Adrenal gland (tissue), 5 donors: ENCODE results near the gene RSPO1.

Experiments
- POLR2A ChIP-seq, 2 donors: fragments of 450-650 bp; IDR thresholded peaks; one replicate each; pipeline ENCODE4 v1.6.1; 2017; ENCODE audit warnings: antibody characterized with exemption in 2 of 2, mild to moderate bottlenecking in 2 of 2, moderate library complexity in 1 of 2
- TF ChIP-seq, protein P1 (sequence below), 6 experiments: fragments of 450-650 bp in 4 of 6; fragments of 200-600 bp in 2 of 6; sonication (generic) in 1 of 6; IDR thresholded peaks; 1 replicate in 5 of 6; 2 replicates in 1 of 6; pipeline versions ENCODE4 v1.5.1 to v1.8.0; 2016 to 2021; ENCODE audit warnings: antibody characterized with exemption in 6 of 6, mild to moderate bottlenecking in 2 of 6, moderate library complexity in 1 of 6
- donor health status: DM: no; HTN: no; CAD: no.

GRCh38 chr1:37599940-37600339, 34.8 kb downstream of the RSPO1 start:
- TF ChIP-seq, protein P1, sequence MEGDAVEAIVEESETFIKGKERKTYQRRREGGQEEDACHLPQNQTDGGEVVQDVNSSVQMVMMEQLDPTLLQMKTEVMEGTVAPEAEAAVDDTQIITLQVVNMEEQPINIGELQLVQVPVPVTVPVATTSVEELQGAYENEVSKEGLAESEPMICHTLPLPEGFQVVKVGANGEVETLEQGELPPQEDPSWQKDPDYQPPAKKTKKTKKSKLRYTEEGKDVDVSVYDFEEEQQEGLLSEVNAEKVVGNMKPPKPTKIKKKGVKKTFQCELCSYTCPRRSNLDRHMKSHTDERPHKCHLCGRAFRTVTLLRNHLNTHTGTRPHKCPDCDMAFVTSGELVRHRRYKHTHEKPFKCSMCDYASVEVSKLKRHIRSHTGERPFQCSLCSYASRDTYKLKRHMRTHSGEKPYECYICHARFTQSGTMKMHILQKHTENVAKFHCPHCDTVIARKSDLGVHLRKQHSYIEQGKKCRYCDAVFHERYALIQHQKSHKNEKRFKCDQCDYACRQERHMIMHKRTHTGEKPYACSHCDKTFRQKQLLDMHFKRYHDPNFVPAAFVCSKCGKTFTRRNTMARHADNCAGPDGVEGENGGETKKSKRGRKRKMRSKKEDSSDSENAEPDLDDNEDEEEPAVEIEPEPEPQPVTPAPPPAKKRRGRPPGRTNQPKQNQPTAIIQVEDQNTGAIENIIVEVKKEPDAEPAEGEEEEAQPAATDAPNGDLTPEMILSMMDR (IDR thresholded peaks at IDR 0.05) = no peak
- no peak for TF ChIP-seq POLR2A (IDR thresholded peaks at IDR 0.05)
